Kidney glomerular epithelial cell (primary cell): ENCODE measurements around the gene AREL1.
A peak's percentile ranks its signal among the peaks of the same experiment; 100 is the strongest.
"Not testable (repeated sequence)": the region's sequence is repeated elsewhere in the genome, so short reads cannot be mapped to it uniquely, and the experiment has no call there.

Source experiments
- DNase-seq: peaks from one replicate; lab custom pipeline; 2025; lab: John Stamatoyannopoulos, UW

AREL1 gene, protein sequence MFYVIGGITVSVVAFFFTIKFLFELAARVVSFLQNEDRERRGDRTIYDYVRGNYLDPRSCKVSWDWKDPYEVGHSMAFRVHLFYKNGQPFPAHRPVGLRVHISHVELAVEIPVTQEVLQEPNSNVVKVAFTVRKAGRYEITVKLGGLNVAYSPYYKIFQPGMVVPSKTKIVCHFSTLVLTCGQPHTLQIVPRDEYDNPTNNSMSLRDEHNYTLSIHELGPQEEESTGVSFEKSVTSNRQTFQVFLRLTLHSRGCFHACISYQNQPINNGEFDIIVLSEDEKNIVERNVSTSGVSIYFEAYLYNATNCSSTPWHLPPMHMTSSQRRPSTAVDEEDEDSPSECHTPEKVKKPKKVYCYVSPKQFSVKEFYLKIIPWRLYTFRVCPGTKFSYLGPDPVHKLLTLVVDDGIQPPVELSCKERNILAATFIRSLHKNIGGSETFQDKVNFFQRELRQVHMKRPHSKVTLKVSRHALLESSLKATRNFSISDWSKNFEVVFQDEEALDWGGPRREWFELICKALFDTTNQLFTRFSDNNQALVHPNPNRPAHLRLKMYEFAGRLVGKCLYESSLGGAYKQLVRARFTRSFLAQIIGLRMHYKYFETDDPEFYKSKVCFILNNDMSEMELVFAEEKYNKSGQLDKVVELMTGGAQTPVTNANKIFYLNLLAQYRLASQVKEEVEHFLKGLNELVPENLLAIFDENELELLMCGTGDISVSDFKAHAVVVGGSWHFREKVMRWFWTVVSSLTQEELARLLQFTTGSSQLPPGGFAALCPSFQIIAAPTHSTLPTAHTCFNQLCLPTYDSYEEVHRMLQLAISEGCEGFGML

DNA sequence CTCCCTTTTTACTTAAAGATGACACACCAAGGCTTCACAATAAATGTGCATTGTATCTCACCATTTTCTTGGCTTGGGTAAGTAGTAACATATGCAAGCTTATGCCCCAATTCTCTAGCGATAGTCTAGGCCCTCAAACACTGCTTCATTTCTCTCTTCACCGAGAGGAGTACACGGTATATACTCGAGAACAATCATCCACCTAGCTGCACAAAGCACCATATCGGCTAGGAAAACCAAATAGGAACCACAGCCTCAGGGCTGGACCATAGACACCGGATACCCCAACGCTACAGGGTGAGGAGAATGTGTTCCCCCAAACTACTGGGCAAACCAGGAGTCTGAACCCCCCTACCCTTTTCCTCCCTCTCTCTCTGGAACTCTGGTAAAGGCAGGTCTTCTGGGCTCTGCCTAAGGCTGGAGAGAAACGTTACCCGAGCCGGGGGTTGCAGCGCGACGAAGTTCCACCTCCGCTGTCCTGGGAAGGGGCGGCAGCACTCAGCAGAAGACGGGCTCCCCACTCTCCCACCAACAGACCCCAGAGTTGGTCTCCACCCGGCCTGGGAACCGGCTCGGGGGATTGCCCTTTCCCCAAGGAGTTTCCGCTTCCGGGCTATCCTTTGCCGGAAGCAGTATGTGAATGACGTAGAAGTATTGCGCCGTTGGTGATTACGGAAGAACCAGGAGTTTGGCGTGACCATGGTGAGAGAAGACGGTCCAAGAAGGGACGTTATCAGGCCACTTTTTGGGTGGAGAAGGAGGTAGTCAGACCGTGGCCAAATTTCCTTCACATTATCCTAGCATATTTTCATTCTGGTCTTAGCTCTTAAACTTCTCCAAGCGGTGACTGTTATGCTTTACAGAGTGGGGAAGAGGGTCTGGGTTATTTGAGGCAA lies at the start of gene AREL1, which contains the start of gene FCF1:
Gene AREL1 (minus strand): TSS at position 582 of the 896 bp plus-strand sequence. CDS start 27,465 bp downstream, outside the sequence.
Gene FCF1 (plus strand): TSS at position 646 of the 896 bp plus-strand sequence. CDS start 54 bp downstream, at position 700.
- DNase-seq = no peak

DNA sequence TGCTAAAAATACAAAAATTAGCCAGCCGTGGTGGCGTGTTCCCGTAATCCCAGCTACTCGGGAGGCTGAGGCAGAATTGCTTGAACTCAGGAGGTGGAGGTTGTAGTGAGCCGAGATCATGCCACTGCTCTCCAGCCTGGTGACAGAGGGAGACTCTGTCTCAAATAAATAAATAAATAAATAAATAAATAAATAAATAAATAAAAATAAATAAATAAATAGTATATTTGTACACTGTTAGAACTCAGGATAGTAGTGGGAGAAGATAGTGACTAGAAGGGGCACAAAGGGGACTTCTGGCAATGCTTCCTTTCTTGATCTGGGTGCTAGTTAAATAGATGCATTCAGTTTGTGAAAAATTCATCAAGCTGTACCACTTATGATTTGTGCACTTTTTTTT lies 45.6 kb upstream of the AREL1 start:
- DNase-seq = not testable (repeated sequence)

DNA sequence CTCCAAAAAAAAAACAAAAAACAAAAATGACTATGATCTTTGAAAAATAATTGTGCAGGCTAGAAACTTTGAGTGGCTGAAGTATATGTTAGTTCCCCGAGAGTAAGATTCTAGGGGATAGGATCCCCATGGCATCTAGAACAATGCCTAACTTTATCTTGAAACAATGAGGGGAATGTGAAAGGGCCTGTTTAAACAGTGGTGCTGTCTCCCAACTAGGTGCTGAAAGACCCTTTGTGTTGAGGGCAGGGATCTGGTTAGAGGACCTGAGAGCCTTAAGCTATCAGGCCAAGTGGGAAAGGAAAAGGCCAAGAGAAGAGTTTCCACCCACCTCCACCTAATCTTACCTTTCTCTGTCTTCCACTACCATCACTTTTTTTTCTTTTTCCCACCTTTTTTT lies 43.4 kb upstream of the AREL1 start:
- no peak for DNase-seq

DNA sequence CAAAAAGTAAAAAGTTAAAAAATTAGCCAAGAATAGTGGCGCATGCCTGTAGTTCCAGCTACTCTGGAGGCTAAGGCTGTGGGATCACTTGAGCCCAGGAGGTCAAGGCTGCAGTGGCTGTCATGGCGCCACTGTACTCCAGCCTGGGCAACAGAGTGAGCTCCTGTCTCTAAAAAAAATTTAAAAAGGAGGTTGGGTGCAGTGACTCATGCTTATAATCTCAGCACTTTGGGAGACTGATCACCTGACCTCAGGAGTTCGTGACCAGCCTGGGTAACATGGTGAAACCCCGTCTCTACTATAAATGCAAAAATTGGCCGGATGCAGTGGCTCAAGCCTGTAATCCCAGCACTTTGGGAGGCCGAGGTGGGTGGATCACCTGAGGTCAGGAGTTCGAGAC lies 42.0 kb upstream of the AREL1 start:
- no peak for DNase-seq

DNA sequence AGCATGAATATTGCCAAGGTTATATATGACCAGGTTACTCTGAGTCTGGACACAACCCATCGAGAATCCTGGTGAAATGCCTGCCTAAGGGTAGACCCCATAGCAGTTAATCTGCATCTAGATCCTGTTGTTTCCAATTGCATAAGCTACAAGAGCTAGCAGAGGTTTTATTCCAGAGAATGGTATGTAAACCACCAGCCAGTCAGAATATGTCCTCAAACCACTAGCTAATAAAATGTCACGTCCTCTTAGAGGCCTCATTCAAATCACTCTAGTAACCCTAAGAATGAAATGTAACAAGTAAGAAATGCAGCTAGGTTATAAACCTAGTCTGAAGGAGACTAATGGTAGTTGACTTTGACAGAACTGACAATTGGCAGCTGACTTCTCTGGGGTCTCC lies 41.3 kb upstream of the AREL1 start:
- no peak for DNase-seq

DNA sequence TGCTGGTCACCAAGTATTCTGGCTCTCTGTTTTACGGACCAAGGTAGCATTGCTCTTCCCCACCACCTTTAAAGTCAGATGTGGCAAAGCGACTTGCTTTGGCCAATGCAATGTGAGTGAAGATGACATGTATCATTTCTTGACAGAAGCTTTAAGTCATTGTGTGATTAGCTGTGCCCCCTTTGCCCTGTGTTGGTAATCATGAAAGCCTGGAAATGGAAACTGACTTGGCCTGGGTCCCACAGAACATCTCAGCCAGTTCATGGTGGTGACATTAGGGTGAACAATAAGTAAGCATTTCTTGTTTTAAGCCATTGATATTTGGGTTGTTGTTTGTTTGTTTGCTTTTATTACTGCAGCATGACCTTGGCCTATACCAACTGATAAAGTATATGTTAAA lies 34.4 kb upstream of the AREL1 start:
- no peak for DNase-seq

DNA sequence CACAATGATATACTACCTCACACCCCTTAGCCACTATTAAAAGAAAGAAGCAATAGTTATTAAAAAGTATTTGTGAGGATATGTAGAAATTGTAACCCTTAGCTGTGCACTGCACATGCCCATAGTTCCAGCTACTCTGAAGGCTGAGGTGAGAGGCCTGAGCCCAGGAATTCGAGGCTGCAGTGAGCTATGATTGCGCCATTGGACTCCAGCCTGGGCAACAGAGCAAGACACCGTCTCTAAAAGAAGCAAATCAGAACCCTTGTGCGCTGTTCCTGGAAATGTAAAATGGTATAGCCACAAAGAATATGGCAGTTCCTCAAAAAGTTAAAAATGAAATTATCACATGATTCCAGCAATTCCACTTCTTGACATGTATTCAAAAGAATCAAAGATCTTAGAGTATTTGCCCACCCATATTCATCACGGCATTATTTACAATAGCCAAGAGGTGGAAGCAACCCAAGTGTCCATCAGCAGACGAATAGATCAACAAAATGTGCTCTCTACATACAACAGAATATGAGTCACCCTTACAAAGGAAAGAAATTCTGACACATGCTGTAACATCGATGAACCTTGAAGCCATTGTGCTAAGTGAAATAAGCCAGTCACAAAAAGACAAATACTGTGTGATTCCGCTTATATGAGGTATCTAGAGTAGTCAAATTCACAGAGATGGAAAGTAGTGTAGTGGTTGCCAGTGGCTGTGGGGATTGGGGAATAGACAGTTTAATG lies 26.6 kb upstream of the AREL1 start:
- peak; percentile 23 for DNase-seq

DNA sequence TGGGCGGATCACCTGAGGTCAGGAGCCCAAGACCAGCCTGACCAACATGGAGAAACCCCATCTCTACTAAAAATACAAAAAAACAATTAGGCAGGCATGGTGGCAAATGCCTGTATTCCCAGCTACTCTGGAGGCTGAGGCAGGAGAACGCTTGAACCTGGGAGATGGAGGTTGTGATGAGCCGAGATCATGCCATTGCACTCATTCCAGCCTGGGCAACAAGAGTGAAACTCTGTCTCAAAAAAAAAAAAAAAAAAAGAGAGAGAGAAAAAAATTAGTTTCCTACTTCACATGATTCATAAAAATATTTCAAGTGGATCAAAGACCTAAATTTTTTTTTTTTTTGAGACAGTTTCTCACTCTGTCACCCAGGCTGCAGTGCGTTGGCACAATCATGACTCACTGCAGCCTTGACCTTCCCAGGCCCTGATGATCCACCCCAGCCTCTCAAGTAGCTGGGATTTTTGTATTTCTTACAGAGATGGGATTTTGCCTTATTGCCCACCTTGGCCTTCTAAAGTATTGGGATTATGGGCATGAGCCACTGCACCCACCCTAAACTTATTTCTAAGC lies 25.0 kb upstream of the AREL1 start:
- peak; percentile 14 for DNase-seq

DNA sequence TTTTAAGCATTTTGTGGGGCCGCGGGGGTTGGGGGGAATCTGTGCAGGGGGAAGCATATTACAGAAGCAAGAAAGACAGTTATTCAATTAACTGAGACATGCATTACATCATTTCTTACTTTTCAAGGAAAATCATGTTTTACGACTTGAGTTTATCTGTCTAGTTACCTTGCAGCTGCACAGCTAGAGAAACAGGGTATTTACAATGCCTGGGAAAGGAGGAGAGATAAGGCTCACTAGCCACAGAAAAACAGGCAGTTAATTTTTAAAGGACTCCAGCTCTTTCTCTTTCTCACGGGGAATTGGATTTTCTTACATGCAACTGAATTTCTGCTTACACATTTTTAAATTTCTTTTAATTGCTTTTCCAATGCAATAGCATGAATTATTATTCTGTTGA lies 22.2 kb upstream of the AREL1 start:
- peak; percentile 18 for DNase-seq

DNA sequence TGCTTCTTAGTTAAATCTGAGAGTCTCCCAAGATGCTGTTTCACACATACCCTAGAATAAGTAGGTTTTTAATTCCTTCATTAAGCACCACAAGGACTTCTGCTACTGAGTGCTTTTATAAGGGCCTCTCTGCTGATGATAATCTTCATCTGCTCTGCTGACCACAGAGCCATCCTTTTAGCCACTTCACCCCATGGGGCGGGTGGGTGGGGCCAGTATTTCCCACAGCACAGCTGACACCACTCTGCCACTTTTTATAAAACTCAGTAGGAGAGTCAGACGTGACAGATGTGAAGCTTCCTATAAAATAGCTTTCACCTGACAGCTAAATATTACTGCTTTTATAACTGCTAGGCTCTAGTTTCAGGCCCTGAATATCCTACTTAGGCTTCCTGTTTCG lies 20.3 kb upstream of the AREL1 start:
- no peak for DNase-seq

DNA sequence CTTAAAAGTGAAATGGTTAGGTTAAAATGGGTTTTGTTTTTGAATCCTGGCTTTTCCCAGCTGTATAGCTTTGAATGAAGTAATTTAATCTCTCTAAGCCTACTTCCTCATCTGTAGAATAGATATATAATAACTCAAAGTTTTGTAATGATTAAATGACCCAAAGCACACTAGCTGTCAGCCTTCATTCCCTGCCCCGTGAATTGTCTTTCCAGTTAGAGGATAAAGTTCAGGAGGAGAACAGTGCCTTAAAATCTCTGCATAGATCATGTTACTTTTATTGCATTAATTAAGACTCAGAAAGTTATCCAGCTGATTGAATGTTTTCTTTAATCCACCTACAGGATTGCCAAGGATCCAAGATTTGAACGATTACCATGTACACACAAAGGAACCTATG lies 19.5 kb upstream of the AREL1 start:
- no peak for DNase-seq

DNA sequence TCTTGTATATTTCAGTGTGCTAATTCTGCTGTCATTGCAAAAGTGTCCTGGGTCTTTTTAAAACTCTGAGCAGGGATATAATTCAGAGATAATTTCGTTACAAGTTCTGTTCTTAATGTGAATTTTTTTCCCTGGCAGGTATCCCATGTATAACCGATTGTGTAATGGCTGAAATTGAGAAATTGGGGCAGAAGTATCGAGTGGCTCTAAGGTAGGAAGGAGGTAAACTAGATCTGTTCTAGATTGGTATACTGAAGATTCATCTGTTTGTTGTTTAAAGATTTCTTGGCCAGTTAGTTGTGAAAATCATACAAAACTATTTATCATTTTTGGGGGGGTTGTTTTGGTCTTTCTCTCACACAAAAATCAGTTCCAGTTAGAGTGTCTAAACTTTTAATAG lies 10.3 kb upstream of the AREL1 start:
- no peak for DNase-seq

DNA sequence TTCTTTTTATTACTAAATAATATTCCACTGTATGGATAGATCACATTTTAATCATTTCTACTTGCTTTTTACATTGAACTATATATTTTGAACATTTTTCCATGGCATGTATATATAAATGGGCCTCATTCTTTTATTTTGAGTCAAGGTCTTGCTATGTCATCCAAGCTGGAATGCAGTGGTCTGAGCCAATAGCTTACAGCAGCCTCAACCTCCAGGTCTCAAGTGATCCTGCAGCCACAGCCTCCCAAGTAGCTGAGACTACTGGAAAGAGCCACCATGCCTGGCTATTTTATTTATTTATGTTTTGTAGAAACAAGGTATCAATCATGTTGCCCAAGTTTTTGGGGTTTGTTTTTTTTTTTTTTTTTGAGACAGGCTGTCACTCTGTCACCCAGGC lies 7.6 kb upstream of the AREL1 start:
- no peak for DNase-seq

DNA sequence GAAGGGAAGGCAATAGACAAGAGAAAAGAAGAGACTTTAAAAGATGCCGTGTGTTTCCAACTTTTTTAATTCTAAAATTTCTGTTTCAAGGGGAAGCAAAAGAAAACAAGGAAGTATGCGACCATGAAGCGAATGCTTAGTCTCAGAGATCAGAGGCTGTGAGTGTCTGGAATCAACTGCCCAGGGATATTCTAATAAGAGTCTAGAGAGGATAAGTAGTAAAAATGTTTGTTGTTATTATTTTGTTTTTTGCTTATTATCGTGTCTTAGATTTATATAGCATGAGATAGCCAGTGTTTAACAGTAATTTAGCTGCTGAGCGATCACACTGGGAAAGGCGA lies 485 bp upstream of the AREL1 start:
- no peak for DNase-seq

DNA sequence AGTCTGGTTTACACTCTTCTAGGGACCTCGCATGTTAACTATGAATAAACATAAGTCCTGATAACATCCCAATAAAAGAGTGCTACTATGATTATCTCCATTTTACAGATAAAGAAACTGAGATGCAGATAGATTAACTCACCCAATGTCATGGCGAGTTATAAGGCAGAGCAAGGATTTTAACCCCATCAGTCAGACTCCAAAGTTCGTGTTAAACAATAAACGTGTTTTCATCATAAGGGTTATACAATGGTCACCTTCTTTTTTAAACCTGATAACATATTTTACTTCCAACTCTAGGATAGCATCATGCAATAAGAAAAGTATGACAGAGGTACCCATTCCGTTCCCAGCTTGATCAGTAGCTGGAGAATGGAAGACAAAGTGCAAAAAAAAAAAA lies 1.2 kb downstream of the AREL1 start:
- DNase-seq = no peak

DNA sequence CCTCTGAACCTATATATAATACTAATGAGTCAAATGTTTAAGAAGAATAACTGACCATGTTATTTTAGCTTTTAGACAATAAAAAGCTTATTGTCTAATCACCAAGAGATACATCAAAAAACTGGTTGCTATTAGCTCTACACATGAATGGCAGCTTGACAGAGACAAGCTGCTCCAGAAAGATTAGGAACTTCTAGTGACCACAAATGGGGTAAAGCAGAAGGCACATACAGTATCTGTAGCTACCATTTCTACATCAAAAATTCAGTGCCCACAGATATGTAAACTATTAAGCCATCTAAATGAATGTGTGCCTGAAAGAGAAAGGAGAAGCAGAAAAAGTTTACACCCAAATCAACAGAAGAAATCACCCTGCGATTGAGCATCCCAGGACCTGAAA lies 2.4 kb downstream of the AREL1 start:
- no peak for DNase-seq

DNA sequence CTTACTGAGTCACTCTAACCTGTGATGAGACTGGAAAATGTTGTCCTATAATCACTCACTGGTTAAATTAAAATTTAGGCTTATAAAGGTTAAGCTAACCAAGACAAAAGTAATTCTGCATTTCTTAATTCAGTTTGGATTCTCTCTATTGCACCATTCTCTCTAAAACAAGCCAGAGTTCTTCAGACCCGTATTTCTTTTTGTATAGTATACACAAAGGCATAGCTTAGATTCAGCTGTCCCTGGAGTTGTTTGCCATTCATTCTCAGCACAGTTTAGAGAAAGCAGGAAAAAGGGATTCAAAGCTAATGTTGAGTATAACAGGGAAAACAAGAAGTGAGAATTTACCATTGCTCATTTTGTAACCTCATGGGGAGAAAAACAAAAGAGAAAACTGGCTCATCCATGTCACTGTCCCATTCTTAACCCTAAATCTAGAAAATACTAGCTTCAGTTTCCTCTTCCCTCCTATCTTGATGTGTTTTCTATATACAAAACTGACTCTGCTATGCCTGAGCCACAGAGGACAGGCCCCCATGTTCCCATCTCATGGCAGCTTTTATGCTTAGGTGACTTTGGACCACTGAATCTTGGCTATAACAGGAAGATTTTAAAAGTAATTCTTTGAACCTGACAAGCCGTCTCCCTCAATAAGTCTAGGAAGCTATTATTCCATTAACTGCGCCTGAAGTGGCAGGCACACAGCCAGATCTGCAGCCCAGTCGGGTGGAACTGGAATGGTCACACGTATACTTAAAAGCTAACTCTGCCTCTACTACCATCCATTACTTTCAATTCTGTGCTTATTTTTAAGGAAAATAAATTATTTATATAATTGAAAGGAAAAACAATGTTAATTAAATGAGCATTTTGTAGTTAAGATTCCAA lies 7.0 kb downstream of the AREL1 start:
- DNase-seq = no peak

DNA sequence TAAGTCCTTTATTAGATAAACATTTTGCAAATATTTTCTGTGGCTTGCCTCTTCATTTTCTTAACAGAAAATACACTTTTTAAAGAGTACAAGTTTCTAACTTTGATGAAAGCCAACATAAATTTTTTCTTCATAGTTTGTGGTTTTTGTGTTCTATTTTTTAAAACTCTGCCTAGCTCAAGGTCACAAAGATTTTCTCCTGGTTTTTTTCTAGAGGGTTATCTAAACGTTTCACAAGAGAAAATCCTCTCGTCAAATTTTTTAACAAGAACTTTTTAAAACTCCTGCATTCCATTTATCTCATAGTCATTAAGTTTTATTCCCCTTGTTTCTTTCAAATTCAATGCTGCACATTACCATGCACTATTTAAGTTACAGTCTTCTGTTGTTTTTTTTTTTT lies 8.2 kb downstream of the AREL1 start:
- DNase-seq = no peak

DNA sequence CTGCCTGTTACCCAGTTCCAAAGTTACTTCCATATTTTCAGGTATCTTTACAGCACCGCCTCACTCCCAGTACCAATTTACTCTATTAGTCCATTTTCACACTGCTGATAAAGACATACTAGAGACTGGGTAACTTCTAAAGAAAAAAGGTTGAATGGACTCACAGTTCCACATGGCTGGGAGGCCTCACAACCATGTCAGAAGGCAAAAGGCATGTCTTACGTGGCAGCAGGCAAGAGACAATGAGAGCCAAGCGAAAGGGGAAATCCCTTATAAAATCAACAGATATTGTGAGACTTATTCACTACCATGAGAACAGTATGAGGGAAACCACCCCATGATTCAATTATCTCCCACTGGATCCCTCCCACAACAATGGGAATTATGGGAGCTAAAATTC lies 9.8 kb downstream of the AREL1 start:
- DNase-seq = no peak

DNA sequence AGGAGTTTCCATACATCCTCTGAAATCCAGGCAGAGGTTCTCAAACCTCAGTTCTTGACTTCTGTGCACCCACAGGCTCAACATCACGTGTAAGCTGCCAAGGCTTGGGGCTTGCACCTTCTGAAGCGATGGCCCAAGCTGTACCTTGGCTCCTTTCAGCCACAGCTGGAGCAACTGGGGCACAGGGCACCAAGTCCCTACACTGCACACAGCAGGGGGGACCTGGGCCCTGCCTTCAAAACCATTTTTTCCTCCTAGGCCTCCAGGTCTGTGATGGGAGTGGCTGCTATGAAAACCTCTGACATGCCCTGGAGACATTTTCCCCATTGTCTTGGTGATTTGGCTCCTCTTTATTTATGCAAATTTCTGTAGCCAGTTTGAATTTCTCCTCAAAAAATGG lies 10.6 kb downstream of the AREL1 start:
- DNase-seq = no peak
